WTC11 (cell line): Measurements from ENCODE around the gene BMPER. TPM values are rescaled to one million over a fixed set of nuclear protein-coding genes. Genes with fewer than 3 reads are reported as not detected.

ENCODE experiments used
- ATAC-seq: fragments of 200-7000 bp; cut with Tn5 transposase; 2 replicates; pipeline ENCODE4 v1.10.0; 2021; ENCODE audit warnings: mild to moderate bottlenecking, moderate library complexity
- CTCF ChIA-PET: fragments of 300-600 bp; sonication (Branson Sonifier 250); formaldehyde crosslinking; loops from one replicate; lab custom pipeline; 2021; ENCODE audit warnings: antibody characterized with exemption; lab: Charles Lee
- POLR2A ChIA-PET: fragments of 350-600 bp; sonication (Branson Sonifier 250); formaldehyde crosslinking; loops from one replicate; lab custom pipeline; 2021; ENCODE audit warnings: antibody characterized with exemption; lab: Charles Lee
- DNase-seq: peaks from one replicate; pipeline ENCODE4 v3.0.0; 2021; ENCODE audit warnings: low spot score
- H3K27ac Mint-ChIP-seq: 2 replicates; pipeline ENCODE4 v1.8.0; 2021; ENCODE audit warnings: mixed read lengths
- H3K27me3 Mint-ChIP-seq: 2 replicates; pipeline ENCODE4 v1.8.0; 2021; ENCODE audit warnings: low read depth, mild to moderate bottlenecking, moderate library complexity, mixed read lengths
- H3K36me3 Mint-ChIP-seq: 2 replicates; pipeline ENCODE4 v1.8.0; 2021; ENCODE audit warnings: mixed read lengths
- H3K4me1 Mint-ChIP-seq: 2 replicates; pipeline ENCODE4 v1.8.0; 2022; ENCODE audit warnings: mixed read lengths
- H3K4me3 Mint-ChIP-seq: 2 replicates; pipeline ENCODE4 v1.8.0; 2021; ENCODE audit warnings: mild to moderate bottlenecking, moderate library complexity, mixed read lengths
- H3K9me3 Mint-ChIP-seq: 2 replicates; pipeline ENCODE4 v1.8.0; 2021; ENCODE audit warnings: mixed read lengths
- E2F4 ChIP-seq: sonication (generic); formaldehyde crosslinking; IDR thresholded peaks from 2 replicates; pipeline ENCODE4 v1.8.1; 2022; ENCODE audit warnings: low read depth, mild to moderate bottlenecking, moderate library complexity, missing genetic modification reagents, borderline replicate concordance
- ERG ChIP-seq: fragments of 250-450 bp; sonication (Bioruptor Pico); IDR thresholded peaks from 2 replicates; pipeline ENCODE4 v1.8.0; 2021; ENCODE audit warnings: mild to moderate bottlenecking
- ESRRA ChIP-seq: sonication (generic); formaldehyde crosslinking; IDR thresholded peaks from 2 replicates; pipeline ENCODE4 v1.8.1; 2022; ENCODE audit warnings: mild to moderate bottlenecking, missing genetic modification reagents, borderline replicate concordance
- FOXP1 ChIP-seq: sonication (generic); formaldehyde crosslinking; IDR thresholded peaks from 2 replicates; pipeline ENCODE4 v1.8.0; 2022; ENCODE audit warnings: missing genetic modification reagents, mild to moderate bottlenecking, moderate library complexity, borderline replicate concordance
- IRF2 ChIP-seq: sonication (generic); formaldehyde crosslinking; IDR thresholded peaks from 2 replicates; pipeline ENCODE4 v1.8.0; 2022; ENCODE audit warnings: low read depth, missing genetic modification reagents, borderline replicate concordance
- MAX ChIP-seq: sonication (generic); formaldehyde crosslinking; IDR thresholded peaks from 2 replicates; pipeline ENCODE4 v1.8.0; 2022; ENCODE audit warnings: mild to moderate bottlenecking, missing genetic modification reagents
- MLX ChIP-seq: sonication (generic); formaldehyde crosslinking; IDR thresholded peaks from 2 replicates; pipeline ENCODE4 v1.8.1; 2023; ENCODE audit warnings: mild to moderate bottlenecking, missing genetic modification reagents, moderate library complexity
- MXD4 ChIP-seq: fragments of 250-450 bp; sonication (Bioruptor Pico); IDR thresholded peaks from 2 replicates; pipeline ENCODE4 v1.8.0; 2021; ENCODE audit warnings: mild to moderate bottlenecking, moderate library complexity, borderline replicate concordance
- NFATC4 ChIP-seq: fragments of 250-450 bp; sonication (Bioruptor Pico); IDR thresholded peaks from 2 replicates; pipeline ENCODE4 v1.9.0; 2021; ENCODE audit warnings: mild to moderate bottlenecking
- NR1H2 ChIP-seq: sonication (generic); formaldehyde crosslinking; IDR thresholded peaks from 2 replicates; pipeline ENCODE4 v1.9.0; 2021; ENCODE audit warnings: mild to moderate bottlenecking, moderate library complexity, missing genetic modification reagents
- NR3C1 ChIP-seq: sonication (generic); formaldehyde crosslinking; conservative IDR thresholded peaks from 2 replicates; pipeline ENCODE4 v1.8.1; 2023; ENCODE audit warnings: low read depth, mild to moderate bottlenecking, missing genetic modification reagents
- OVOL2 ChIP-seq: fragments of 250-450 bp; sonication (Bioruptor Pico); IDR thresholded peaks from 2 replicates; pipeline ENCODE4 v1.9.0; 2021; ENCODE audit warnings: mild to moderate bottlenecking, borderline replicate concordance
- PREB ChIP-seq: sonication (generic); formaldehyde crosslinking; IDR thresholded peaks from 2 replicates; pipeline ENCODE4 v1.8.1; 2022; ENCODE audit warnings: mild to moderate bottlenecking, missing genetic modification reagents, moderate library complexity, borderline replicate concordance
- PRRX2 ChIP-seq: fragments of 250-450 bp; sonication (Bioruptor Pico); IDR thresholded peaks from 2 replicates; pipeline ENCODE4 v1.8.0; 2021; ENCODE audit warnings: mild to moderate bottlenecking
- RELA ChIP-seq: sonication (generic); formaldehyde crosslinking; IDR thresholded peaks from 2 replicates; pipeline ENCODE4 v1.8.1; 2022; ENCODE audit warnings: missing genetic modification reagents, mild to moderate bottlenecking, borderline replicate concordance
- RORB ChIP-seq: fragments of 250-450 bp; sonication (Bioruptor Pico); IDR thresholded peaks from 2 replicates; pipeline ENCODE4 v1.9.0; 2021; ENCODE audit warnings: mild to moderate bottlenecking
- TEAD4 ChIP-seq: sonication (generic); formaldehyde crosslinking; IDR thresholded peaks from 2 replicates; pipeline ENCODE4 v1.8.0; 2022; ENCODE audit warnings: mild to moderate bottlenecking, missing genetic modification reagents
- USF1 ChIP-seq: sonication (generic); formaldehyde crosslinking; IDR thresholded peaks from 2 replicates; pipeline ENCODE4 v1.8.0; 2022; ENCODE audit warnings: mild to moderate bottlenecking, missing genetic modification reagents
- ZBTB43 ChIP-seq: sonication (generic); formaldehyde crosslinking; IDR thresholded peaks from 2 replicates; pipeline ENCODE4 v1.8.1; 2023; ENCODE audit warnings: mild to moderate bottlenecking, missing genetic modification reagents
- ZMAT4 ChIP-seq: fragments of 250-450 bp; sonication (Bioruptor Pico); IDR thresholded peaks from 2 replicates; pipeline ENCODE4 v1.9.0; 2021; ENCODE audit warnings: mild to moderate bottlenecking
- ZNF423 ChIP-seq: fragments of 250-450 bp; sonication (Bioruptor Pico); IDR thresholded peaks from 2 replicates; pipeline ENCODE4 v2.1.2; 2022; ENCODE audit warnings: mild to moderate bottlenecking, moderate library complexity
- total RNA-seq: library from RNA; stranded (reverse); gene quantifications from 3 replicates; pipeline ENCODE4 v1.2.3, GENCODE V29; 2021

BMPER gene
- total RNA-seq, 1 experiment from 2014 or later, result 1.9 TPM

GRCh38 chr7:33904681-33905388 is 504 bp upstream of the BMPER start (continued):
- TF ChIP-seq ERG (CRISPR knock-in tag), result no peak
- no peak for TF ChIP-seq ESRRA (CRISPR knock-in tag)
- TF ChIP-seq NFATC4 (CRISPR knock-in tag), result no peak
- no peak for TF ChIP-seq OVOL2 (CRISPR knock-in tag)
- TF ChIP-seq E2F4, result no peak
- TF ChIP-seq ZNF423, result peak; percentile 93
- no peak for TF ChIP-seq MXD4 (CRISPR knock-in tag)
- TF ChIP-seq ZBTB43, result no peak
- TF ChIP-seq PREB, result no peak
- TF ChIP-seq MAX, result no peak
- no peak for TF ChIP-seq PRRX2
- TF ChIP-seq, all 79 proteins: peak for 2

GRCh38 chr7:33906697-33907096 is 1.4 kb downstream of the BMPER start:
- no peaks in the 10 kb centered on the region for H3K36me3 Mint-ChIP-seq
- POLR2A ChIA-PET, result no interaction called here
- H3K9me3 Mint-ChIP-seq, result 0 out of 2 replicates have a peak, but pooled peaks cover 2% of the 10 kb centered on the region
- DNase-seq, result no peak
- H3K4me1 Mint-ChIP-seq, result peaks cover 25% of the 10 kb centered on the region
- ATAC-seq, result no peak
- peaks cover 61% of the 10 kb centered on the region for H3K27me3 Mint-ChIP-seq
- H3K4me3 Mint-ChIP-seq, result no peak overlapping the region; the same call in 1 of the 2 replicates
- CTCF ChIA-PET, result interaction anchor here (0.6 to 0.9 kb wide), 2 partner anchors 26 to 194 kb away, joined by 3 to 4 read pairs; no protein-coding TSS in a partner anchor
- no peak overlapping the region for H3K27ac Mint-ChIP-seq
- no peak for TF ChIP-seq IRF2 (CRISPR knock-in tag)
- no peak for TF ChIP-seq FOXP1 (CRISPR knock-in tag)
- no peak for TF ChIP-seq NR1H2 (CRISPR knock-in tag)
- TF ChIP-seq RORB (CRISPR knock-in tag), result no peak
- no peak for TF ChIP-seq USF1 (CRISPR knock-in tag)
- no peak for TF ChIP-seq MLX (CRISPR knock-in tag)
- TF ChIP-seq ERG (CRISPR knock-in tag), result no peak
- TF ChIP-seq NR3C1 (CRISPR knock-in tag), result no peak
- TF ChIP-seq ZMAT4 (CRISPR knock-in tag), result no peak
- no peak for TF ChIP-seq TEAD4
- TF ChIP-seq ZBTB43, result no peak
- TF ChIP-seq RELA, result no peak
- TF ChIP-seq, all 79 proteins: peak for 0
